Amygdala (tissue), 56 donors: ENCODE data around the gene OR10A3.

Experiments
- DNase-seq, 56 donors: peaks; one replicate each; lab custom pipeline; 2025; lab: John Stamatoyannopoulos, UW

Gene OR10A3

DNA sequence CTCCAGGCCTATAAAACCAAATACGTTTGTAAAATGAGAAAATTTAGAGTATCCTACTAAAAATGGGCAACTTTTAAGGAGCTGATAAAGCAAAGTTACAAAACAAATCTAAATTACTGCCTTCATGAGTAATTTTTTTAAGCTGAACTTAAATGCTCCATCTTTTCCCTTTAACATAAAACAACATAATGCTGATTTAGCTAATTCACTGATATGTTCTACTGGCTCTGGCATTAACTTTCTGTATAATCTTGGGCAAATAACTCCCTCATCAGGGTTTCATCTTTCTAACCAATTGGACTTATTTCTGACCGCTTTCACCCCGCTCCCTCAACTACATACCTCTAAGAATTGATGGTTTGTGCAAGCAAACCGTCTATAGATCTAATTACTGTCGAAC is 362 bp downstream of the OR10A3 start:
- DNase-seq = no peak

DNA sequence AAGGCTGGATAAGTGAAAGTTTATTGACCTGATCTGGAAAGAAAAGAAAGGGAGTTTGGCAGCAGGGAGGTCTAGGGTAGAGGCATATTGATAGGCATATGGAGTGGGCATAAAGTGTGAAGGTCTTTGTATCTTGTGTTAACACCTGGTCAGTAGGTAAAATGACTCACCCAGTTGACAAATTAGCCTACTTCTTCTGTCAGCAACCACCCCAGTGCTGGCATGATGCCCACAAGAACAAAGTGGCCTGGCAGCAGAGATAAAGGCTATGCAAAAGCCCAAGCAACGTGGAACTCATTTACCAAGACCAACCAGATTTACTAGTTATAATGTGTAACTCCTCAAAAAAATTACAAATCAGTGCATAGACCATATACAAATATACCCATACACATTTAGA is 4.9 kb downstream of the OR10A3 start:
- no peak for DNase-seq

GRCh38 chr11:7931168-7931567 is 10.3 kb downstream of the OR10A3 start, which contains the start of gene OR10A6:
TSS of gene OR10A6 (minus strand) at chr11:7931268. CDS start at chr11:7928662, 2,606 bp downstream.
- no peak for DNase-seq

DNA sequence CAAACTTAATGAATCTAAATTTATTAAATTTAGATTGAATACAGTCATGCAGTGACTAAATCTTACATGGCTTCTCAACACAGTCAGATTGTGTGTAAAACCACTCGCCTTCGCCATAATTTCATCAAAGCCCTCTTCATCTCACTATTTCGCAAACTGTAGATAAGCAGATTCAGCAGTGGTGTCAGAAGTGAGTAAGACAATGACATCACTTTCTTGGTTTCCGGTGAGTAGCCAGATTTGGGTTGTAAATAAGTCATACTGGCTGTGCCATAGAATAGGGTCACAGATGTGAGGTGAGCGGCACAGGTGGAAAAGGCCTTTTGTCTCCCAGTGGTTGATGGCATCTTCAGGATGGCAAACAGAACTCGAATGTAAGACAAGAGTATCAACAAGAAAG is 13.9 kb downstream of the OR10A3 start:
- no peak for DNase-seq

GRCh38 chr11:7924536-7924935 is 17.0 kb downstream of the OR10A3 start:
- no peak for DNase-seq

GRCh38 chr11:7918141-7918540 is 23.4 kb downstream of the OR10A3 start:
- no peak for DNase-seq

GRCh38 chr11:7911011-7911410 is 30.5 kb downstream of the OR10A3 start:
- DNase-seq = no peak

- DNase-seq = no peak
These were observed 31.2 kb downstream of the OR10A3 start for GRCh38 chr11:7910286-7910788.

GRCh38 chr11:7909585-7910285 is 31.8 kb downstream of the OR10A3 start:
- no peak for DNase-seq

DNA sequence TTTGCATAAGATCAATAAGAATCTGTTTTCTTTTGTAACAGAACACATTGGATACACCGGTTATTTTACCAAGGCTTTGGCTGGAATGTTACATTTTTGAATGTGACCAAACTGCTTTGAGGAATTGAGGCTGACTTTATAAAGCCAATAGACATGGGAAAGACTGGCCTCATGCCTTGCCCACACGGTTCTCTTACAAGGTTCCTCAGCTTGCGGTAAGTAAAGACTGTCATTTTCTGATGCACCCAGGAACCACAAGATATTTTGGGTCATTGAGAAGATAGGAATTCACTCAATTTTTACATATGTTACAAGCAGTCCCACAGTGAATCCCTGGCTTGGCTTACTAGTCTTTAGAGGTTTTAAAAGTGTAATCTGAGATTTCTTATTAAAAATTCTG is 34.4 kb downstream of the OR10A3 start:
- no peak for DNase-seq

GRCh38 chr11:7906481-7906880 is 35.0 kb downstream of the OR10A3 start:
- DNase-seq = no peak

DNA sequence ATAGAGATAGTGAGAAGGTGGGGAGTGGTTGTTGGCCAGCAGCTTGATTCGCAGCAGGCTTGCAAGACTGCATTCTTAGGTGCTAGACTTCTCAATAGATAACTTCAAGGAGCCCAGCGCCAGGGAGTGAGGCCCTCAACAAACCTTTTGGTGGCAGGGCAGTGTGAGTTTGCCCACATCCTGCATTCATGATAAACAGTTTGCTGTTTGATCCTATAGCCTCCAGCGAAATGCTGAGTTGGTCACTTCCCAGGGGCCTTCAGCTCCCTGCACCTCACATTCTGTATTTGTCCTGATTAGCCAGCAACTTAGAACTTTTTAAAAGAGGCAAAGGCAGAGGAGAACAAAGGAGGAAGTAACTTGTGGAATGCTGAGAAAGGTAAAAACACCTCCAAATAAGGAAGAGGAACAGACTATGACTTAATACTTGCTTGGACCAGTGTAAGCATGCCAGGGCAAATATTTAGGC is 35.5 kb downstream of the OR10A3 start:
- no peak for DNase-seq

DNA sequence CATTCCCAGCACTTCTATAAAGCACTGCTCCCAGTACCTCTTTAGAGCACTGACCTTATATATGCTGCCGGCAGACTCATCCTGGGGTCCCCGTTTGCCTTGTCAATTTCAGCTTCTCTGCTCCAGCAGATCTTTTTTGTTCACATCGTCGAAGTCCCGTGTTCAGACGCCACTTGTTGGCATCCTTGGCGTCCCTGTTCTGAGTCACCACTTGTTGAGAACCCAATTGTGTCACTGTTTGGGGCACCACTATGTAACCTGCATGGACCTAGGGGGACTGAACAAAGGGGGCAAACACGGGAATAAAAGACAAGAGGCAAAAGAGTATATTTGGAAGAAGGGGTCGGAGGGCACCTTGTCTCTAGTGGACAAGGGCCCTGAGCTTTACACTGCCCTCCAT is 36.0 kb downstream of the OR10A3 start:
- DNase-seq = no peak

DNA sequence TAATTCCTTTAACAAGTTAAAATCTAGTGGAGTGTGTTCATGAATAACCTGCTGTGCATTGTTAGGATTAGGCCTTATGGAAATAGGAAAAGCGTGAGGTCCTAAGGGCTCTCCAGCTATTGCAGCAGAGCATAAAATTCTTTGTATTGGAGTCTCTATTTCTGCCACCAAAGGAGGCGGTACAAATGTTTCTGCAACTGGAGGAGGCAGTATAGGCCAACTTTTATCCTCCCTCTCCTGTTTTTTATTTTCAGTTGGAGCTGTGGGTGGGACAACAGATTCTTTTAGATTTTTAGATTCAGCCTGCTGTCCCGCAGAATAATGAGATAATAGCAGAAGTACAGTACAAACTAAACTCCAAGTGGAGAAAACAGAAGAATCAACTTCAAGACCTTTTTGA is 36.6 kb downstream of the OR10A3 start:
- DNase-seq = no peak

GRCh38 chr11:7903940-7904339 is 37.6 kb downstream of the OR10A3 start:
- no peak for DNase-seq

DNA sequence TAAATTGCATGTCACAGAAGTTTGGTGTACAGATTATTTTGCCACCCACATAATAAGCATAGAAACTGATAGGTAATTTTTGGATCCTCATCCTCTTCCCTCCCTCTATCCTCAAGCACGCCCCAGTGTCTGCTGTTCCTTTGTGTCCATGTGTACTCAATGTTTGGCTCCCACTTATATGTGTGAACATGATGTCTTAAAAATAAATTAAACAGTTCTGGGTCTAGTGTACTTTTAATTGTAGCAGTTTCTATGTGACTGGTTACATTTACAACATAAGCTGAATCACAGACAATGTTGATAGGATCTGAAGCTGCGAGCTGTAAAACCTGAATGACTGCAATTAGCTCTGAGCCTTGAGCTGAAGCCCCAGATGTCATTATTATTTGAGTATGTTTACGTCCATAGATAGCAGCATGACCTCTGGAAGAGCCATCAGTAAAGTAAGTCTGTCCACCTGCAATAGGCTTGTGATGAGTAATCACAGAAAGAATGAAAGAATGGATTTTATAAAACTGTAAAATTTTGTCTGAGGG is 40.1 kb downstream of the OR10A3 start:
- DNase-seq = peak in 1 of 56 donors; percentile 14

- no peak for DNase-seq
These were observed 40.8 kb downstream of the OR10A3 start for GRCh38 chr11:7900686-7901085.

DNA sequence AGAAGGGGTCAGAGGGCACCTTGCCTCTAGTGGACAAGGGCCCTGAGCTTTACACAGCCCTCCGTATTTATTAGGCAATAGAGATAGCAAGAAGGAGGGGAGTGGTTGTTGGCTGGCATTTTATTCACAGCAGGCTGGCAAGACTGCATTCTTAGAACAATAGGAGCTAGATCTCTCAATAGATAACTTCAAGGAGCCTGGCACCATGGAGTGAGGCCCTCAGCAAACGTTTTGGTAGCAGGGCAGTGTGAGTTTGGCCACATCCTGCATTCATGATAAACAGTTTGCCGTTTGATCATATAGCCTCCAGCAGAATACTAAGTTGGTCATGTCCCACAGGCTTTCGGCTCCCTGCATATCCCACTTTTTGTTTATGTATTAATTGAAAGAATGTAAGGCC is 42.1 kb downstream of the OR10A3 start:
- DNase-seq = no peak

GRCh38 chr11:7898666-7899283 is 42.7 kb downstream of the OR10A3 start:
- no peak for DNase-seq

DNA sequence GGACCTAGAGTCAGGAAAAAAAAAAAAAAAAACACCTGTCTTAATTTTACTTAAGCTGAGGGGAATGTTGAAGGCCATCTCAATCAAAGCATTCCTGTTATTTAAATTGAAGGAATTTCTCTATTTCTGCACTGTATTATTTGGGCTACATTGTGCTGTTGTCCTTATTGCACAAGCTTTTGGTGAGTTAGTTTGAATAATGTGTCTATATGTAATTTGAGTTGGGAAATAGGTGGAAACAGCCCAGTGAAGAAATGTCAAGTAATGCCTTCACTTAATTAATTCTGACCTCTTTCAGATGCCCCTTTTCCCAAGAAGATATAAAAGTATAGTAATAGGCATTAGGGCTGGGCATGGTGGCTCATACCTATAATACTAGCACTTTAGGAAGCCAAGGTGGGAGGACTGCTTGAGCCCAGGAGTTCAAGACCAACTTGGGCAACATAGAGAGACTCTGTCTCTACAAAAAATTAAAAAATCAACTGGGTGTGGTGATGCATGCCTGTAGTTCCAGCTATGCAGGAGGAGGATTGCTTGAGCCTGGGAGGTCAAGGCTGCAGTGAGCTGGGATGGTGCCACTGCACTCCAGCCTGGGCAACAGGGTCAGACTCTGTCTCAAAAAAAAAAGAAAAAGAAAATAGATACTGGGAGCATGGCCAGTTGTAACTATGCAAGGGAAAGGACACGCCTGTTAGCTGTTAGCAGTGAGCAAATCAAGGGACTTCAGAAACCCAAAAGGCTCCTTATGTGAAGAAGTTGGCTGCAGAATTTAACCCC is 45.3 kb downstream of the OR10A3 start:
- no peak for DNase-seq

- no peak for DNase-seq
These were observed 47.3 kb downstream of the OR10A3 start for GRCh38 chr11:7894251-7894650.
